ENCODE data around the gene EPS8L2.

The EPS8L2 gene

GRCh38 chr11:678297-678696 is 27.7 kb upstream of the EPS8L2 start:
- DNase-seq (ENCODE audit: low spot score), result no peak
- in situ Hi-C loops (cut with MboI; ENCODE audit: low pct_unique_long_range_greater_than_20kb, low sequenced_read_pairs, unreplicated experiment), result no loop called here
- TF ChIP-seq CTCF (IDR thresholded peaks at IDR 0.05; ENCODE audit: extremely low read depth, insufficient read depth, missing control alignments), result no peak

GRCh38 chr11:679271-680207 is 26.5 kb upstream of the EPS8L2 start:
- no peak for DNase-seq (ENCODE audit: low spot score)
- TF ChIP-seq CTCF (IDR thresholded peaks at IDR 0.05; ENCODE audit: extremely low read depth, insufficient read depth, missing control alignments), result no peak
- in situ Hi-C loops (cut with MboI; ENCODE audit: low pct_unique_long_range_greater_than_20kb, low sequenced_read_pairs, unreplicated experiment), result no loop called here

GRCh38 chr11:680476-680875 is 25.6 kb upstream of the EPS8L2 start:
- no peak for DNase-seq (ENCODE audit: low spot score)
- in situ Hi-C loops (cut with MboI; ENCODE audit: low pct_unique_long_range_greater_than_20kb, low sequenced_read_pairs, unreplicated experiment), result no loop called here
- no peak for TF ChIP-seq CTCF (IDR thresholded peaks at IDR 0.05; ENCODE audit: extremely low read depth, insufficient read depth, missing control alignments)

- TF ChIP-seq CTCF (IDR thresholded peaks at IDR 0.05; ENCODE audit: extremely low read depth, insufficient read depth, missing control alignments), result no peak
- DNase-seq (ENCODE audit: low spot score), result no peak
- in situ Hi-C loops (cut with MboI; ENCODE audit: low pct_unique_long_range_greater_than_20kb, low sequenced_read_pairs, unreplicated experiment), result no loop called here
Observed at GRCh38 chr11:680970-681369, 25.1 kb upstream of the EPS8L2 start.

GRCh38 chr11:686451-687243 is 19.4 kb upstream of the EPS8L2 start:
- no peak for DNase-seq (ENCODE audit: low spot score)
- in situ Hi-C loops (cut with MboI; ENCODE audit: low pct_unique_long_range_greater_than_20kb, low sequenced_read_pairs, unreplicated experiment), result no loop called here
- no peak for TF ChIP-seq CTCF (IDR thresholded peaks at IDR 0.05; ENCODE audit: extremely low read depth, insufficient read depth, missing control alignments)

GRCh38 chr11:687751-688150 is 18.3 kb upstream of the EPS8L2 start:
- no peak for TF ChIP-seq CTCF (IDR thresholded peaks at IDR 0.05; ENCODE audit: extremely low read depth, insufficient read depth, missing control alignments)
- DNase-seq (ENCODE audit: low spot score), result no peak
- in situ Hi-C loops (cut with MboI; ENCODE audit: low pct_unique_long_range_greater_than_20kb, low sequenced_read_pairs, unreplicated experiment), result no loop called here
